ENCODE results near the gene ADH1C. TPM values are rescaled to one million over a fixed set of nuclear protein-coding genes. Genes with fewer than 3 reads are reported as not detected.
A peak's percentile ranks its signal among the peaks of the same experiment; 100 is the strongest.
"Not testable (repeated sequence)": the region's sequence is repeated elsewhere in the genome, so short reads cannot be mapped to it uniquely, and the experiment has no call there.

Gene ADH1C
- total RNA-seq, 1 donor: 1.4 TPM

DNA sequence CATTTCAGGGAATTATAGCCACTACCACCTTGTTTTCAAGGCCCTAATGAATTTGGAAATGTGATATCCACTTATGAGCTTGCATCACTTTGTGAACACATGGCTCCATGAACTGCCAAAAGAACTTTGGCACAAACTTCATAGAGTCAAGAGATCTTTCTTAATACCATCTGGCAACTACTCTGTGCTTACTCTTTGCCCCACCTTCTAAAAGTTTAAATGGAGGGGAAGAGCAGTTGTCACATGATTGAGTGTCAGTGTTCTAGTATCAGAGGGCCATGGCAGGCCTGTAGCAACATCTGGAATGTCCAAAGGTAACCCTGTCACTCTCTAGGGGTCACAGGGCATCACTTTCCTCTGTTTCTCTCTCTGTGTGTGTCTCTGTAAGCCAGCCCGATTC lies 28.8 kb downstream of the ADH1C start:
- DNase-seq (ENCODE audit: low read depth): peak; percentile 96
- TF ChIP-seq, protein P1, sequence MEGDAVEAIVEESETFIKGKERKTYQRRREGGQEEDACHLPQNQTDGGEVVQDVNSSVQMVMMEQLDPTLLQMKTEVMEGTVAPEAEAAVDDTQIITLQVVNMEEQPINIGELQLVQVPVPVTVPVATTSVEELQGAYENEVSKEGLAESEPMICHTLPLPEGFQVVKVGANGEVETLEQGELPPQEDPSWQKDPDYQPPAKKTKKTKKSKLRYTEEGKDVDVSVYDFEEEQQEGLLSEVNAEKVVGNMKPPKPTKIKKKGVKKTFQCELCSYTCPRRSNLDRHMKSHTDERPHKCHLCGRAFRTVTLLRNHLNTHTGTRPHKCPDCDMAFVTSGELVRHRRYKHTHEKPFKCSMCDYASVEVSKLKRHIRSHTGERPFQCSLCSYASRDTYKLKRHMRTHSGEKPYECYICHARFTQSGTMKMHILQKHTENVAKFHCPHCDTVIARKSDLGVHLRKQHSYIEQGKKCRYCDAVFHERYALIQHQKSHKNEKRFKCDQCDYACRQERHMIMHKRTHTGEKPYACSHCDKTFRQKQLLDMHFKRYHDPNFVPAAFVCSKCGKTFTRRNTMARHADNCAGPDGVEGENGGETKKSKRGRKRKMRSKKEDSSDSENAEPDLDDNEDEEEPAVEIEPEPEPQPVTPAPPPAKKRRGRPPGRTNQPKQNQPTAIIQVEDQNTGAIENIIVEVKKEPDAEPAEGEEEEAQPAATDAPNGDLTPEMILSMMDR (IDR thresholded peaks at IDR 0.05; ENCODE audit: insufficient read depth, low read length): no peak
- H3K4me3 ChIP-seq (ENCODE audit: low read depth, low read length): no peak overlapping the region

DNA sequence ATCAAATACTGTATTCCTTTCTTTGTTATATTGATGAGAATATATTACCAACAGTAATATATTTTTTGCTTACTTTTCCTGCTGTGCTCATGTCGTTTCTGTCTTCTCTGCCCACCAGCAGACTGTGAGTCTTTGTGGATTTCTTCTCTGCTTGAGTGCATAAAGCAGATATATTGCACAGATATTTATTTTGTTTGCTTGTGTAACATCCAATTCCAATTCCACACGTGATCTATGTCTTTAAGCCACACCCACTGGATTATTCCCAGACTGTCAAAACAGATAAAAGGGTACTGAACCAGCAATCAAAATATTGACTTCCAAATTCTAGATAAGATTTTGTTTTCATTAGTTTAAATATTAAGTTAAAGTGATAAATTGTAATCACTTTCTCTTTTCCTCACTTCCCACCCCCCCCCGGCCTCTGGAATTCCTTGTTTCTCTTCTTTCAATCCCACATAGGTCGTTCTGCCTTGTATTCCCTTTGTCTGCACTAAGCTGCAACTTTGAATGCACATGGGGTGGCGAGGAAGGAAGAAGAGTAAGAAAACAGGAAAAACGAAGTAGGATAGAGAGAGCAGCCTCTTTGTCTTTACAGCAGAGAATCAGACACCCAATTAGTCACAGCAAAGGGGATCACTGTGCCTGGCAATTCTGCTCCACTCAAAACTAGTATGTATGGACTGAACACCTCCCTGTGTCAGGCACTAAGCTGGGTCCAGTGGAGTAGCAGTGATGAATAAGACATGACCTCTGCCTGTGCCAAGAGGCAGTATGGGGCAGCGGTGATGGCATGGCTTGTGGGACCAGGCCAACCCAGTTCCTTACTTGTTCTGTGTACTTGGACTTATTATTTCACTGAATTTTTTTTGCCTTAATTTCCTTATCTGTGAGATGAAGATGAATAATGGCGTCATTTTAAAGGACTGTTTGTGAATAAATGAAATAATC lies 31.0 kb downstream of the ADH1C start, which contains the start of gene ADH1B:
ADH1B (minus strand) TSS at position 161 of the 951 bp plus-strand sequence; CDS start at position 91, 70 bp downstream.
- TF ChIP-seq, protein P1 (IDR thresholded peaks at IDR 0.05; ENCODE audit: insufficient read depth, low read length): no peak
- peak within 1 kb of the TSS; percentile 66 for H3K4me3 ChIP-seq (ENCODE audit: low read depth, low read length)
- DNase-seq (ENCODE audit: low read depth): peak; percentile 79

DNA sequence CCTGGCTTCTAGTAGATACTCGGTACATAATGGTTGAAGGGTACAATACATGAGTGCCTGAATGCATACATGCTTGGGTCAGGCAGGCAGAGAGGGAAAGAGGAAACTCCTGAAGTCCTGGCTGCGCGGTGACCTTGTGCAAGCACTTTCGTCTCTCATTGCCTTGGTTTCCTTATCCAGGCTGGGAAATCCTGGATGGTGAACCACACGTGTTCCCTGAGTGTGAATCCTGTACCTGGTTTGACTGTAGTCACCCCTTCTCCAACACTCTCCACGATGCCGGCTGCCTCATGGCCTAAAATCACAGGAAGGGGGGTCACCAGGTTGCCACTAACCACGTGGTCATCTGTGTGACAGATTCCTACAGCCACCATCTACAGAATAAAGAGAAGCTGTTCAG lies 34.7 kb downstream of the ADH1C start:
- DNase-seq (ENCODE audit: low read depth): not testable (repeated sequence)
- H3K4me3 ChIP-seq (ENCODE audit: low read depth, low read length): peak overlapping the region; percentile 14

DNA sequence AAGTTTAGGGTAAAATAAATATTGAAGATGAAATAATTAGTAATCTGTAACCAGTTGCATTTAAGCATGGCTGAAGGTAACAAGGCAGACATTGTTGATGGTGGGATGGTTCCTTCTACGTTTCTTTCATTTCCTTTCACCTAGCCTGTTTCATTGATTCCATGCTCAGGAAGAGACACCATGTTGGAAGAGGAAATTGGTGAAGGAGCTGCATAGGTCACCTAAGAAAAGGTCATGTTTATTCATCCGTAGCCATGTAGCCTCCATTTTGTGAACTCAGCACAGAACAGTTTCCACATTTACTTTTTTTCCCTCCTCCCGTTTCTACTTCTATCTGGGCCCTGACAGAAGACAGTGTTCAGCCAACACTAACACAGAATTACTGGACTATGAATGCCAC lies 35.2 kb downstream of the ADH1C start:
- DNase-seq (ENCODE audit: low read depth): no peak
- H3K4me3 ChIP-seq (ENCODE audit: low read depth, low read length): peak overlapping the region; percentile 14
- TF ChIP-seq, protein P1 (IDR thresholded peaks at IDR 0.05; ENCODE audit: insufficient read depth, low read length): no peak

DNA sequence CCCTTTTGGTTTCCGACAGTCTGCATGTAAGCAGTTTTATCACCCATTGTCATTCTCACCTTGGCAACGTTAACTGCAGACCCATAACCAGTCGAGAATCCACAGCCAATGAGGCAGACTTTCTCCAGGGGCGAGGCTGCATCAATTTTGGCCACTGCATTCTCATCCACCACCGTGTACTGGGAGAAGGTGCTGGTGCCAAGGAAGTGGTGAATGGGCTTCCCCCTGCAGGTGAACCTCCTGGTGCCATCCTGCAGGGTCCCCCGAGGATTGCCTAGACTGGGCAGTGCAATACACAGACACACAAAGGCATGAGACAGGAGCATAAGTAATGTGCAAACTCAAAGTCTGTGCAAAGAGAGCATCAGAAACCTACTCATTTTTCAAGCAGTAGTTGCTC lies 36.7 kb downstream of the ADH1C start:
- no peak for DNase-seq (ENCODE audit: low read depth)

DNA sequence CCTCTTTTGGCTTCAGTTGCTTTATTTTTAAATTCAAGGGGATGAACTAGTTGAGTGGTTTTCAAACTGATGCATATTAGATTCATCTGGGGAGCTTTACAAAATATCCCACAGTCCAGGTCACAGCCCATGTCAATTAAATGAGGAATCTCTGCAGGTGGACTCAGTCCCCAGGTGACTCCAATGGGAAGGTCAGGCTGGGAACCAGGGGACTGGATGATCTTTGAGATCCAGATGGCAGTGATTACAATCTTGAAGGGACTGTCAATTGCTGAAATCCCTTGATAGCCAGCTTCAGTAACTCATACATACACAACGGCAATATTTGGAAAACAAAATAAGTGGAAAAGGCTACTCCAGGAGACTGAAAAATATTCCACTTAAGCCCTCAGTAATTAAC lies 38.3 kb downstream of the ADH1C start:
- TF ChIP-seq, protein P1 (IDR thresholded peaks at IDR 0.05; ENCODE audit: insufficient read depth, low read length): no peak
- DNase-seq (ENCODE audit: low read depth): no peak
- no peak overlapping the region for H3K4me3 ChIP-seq (ENCODE audit: low read depth, low read length)

More for the DNA sequence above, 36.7 kb downstream of the ADH1C start:
- H3K4me3 ChIP-seq (ENCODE audit: low read depth, low read length): no peak overlapping the region
- TF ChIP-seq, protein P1 (IDR thresholded peaks at IDR 0.05; ENCODE audit: insufficient read depth, low read length): no peak

DNA sequence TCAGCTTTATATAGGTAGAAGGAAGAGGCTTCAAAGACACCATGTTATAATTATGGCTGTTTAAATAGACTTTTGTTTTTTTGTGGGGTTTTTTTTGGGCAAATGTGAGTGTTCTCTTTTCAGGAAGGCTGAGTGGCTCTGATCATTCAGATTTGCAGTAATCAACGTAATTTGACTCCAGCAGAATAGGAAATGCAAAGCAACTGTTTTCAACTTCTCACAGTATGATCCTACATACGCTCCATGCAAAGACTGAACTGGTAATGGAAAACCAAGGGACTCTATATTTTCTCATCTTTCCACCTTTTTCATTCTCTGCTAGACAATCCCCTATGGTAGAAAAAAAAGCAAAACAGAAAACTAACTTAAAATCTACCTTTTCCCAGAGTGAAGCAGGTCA lies 42.2 kb downstream of the ADH1C start:
- TF ChIP-seq, protein P1 (IDR thresholded peaks at IDR 0.05; ENCODE audit: insufficient read depth, low read length): no peak
- no peak overlapping the region for H3K4me3 ChIP-seq (ENCODE audit: low read depth, low read length)
- DNase-seq (ENCODE audit: low read depth): no peak
